AG04450 (cell line): ENCODE results near the gene CNKSR3. TPM values are rescaled to one million over a fixed set of nuclear protein-coding genes. Genes with fewer than 3 reads are reported as not detected.

Experiments used
- CTCF ChIA-PET: fragments of 300-600, 350-600 bp; formaldehyde crosslinking; extraction: SDS; loops from one replicate; lab custom pipeline; 2022; ENCODE audit warnings: antibody characterized with exemption, inconsistent platforms; lab: Charles Lee
- POLR2A ChIA-PET: fragments of 350-600 bp; formaldehyde crosslinking; extraction: SDS; loops from one replicate; lab custom pipeline; 2021; ENCODE audit warnings: antibody characterized with exemption, inconsistent platforms; lab: Yijun Ruan, JAX
- DNase-seq: peaks from one replicate; pipeline ENCODE4 v3.0.0-alpha.2; 2011; ENCODE audit warnings: low read depth, low spot score
- H3K27ac ChIP-seq: one replicate; pipeline ENCODE4 v1.5.1; 2012; ENCODE audit warnings: low read depth, low read length, control low read depth
- H3K27me3 ChIP-seq: one replicate; pipeline ENCODE4 v1.6.0; 2012; ENCODE audit warnings: low read length; ENCODE audit not compliant: control insufficient read depth, insufficient read depth
- H3K4me3 ChIP-seq: 2 replicates; pipeline ENCODE4 v1.5.1; 2011; ENCODE audit warnings: mild to moderate bottlenecking, low read depth, low read length, control low read depth
- H3K9me3 ChIP-seq: 2 replicates; pipeline ENCODE4 v1.5.1; 2012; ENCODE audit warnings: low read length; ENCODE audit not compliant: control insufficient read depth, insufficient read depth
- polyA plus RNA-seq: library from polyadenylated mRNA; depleted of rRNA; stranded (reverse); fragments of >200 nt; gene quantifications from 2 replicates; pipeline ENCODE4 v1.2.3, GENCODE V29; 2011
- TF ChIP-seq, protein P1 (sequence below): IDR thresholded peaks from 2 replicates; pipeline ENCODE4 v1.5.1; 2011; ENCODE audit warnings: low read depth, low read length, control low read depth, inconsistent platforms

Gene CNKSR3
- polyA plus RNA-seq, 1 experiment, result 8.6 TPM

DNA sequence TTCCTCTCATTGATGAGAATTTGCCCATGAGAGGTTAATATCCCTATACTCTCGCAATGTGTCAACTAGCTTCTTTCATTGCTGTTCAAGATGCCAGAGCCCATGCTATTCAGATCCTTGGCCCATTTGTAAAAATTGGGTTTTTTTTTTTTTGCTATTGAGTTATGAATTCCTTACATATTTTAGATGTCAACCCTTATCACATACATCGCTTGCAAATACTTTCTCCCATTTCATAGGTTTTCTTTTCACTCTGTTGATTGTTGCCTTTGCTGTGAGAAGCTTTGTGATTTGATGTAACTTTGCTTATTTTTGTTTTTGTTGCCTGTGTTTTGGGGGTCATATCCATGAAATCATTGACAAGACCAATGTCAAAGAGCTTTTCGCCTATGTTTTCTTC is 121.7 kb downstream of the CNKSR3 start:
- Histone ChIP-seq H3K9me3 (no peaks in the 10 kb centered on the region), H3K27ac (no peak overlapping the region), H3K27me3 (no peaks in the 10 kb centered on the region), H3K4me3 (no peak overlapping the region)
- DNase-seq, result no peak
- CTCF ChIA-PET, result interaction anchor here (0.6 kb wide), 1 partner anchor 15 kb away, joined by 3 read pairs; no protein-coding TSS in a partner anchor
- TF ChIP-seq, protein P1, sequence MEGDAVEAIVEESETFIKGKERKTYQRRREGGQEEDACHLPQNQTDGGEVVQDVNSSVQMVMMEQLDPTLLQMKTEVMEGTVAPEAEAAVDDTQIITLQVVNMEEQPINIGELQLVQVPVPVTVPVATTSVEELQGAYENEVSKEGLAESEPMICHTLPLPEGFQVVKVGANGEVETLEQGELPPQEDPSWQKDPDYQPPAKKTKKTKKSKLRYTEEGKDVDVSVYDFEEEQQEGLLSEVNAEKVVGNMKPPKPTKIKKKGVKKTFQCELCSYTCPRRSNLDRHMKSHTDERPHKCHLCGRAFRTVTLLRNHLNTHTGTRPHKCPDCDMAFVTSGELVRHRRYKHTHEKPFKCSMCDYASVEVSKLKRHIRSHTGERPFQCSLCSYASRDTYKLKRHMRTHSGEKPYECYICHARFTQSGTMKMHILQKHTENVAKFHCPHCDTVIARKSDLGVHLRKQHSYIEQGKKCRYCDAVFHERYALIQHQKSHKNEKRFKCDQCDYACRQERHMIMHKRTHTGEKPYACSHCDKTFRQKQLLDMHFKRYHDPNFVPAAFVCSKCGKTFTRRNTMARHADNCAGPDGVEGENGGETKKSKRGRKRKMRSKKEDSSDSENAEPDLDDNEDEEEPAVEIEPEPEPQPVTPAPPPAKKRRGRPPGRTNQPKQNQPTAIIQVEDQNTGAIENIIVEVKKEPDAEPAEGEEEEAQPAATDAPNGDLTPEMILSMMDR, result no peak
- POLR2A ChIA-PET, result no interaction called here

DNA sequence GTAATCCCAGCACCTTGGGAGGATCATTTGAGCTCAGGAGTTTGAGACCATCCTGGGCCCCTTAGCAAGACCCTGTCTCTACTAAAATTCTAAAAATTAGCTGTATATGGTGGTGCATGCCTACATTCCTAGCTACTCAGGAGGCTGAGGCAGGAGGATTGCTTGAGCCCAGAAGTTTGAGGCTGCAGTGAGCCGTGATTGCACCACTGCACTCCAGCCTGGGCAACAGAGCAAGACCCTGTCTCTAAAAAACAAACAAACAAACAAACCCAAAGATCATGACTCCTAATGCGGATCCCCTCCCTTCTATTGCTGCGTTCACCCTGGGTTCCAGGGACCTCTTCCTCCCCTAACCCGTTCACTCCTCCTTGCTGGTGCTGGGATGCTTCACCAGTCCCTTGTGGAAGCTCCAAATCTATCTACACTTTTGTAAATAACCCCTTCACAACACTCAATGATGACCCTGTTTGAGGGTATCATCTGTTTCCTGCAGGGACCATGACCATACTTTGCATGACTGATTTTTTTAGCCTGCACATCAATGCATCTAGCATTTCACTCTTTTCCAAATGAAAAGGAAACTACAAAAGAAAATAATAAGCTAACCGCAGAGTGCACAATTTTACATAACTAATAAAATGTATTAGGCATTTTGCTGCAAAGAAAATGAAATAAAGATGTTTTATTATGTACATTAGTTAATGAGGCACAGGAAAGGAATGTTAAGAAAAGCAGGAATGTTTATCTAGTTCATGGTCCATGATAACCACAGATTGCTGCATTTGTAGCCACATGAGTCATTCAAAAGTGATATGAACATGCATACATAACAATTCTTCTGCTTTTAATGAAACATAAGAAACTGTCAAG is 123.4 kb downstream of the CNKSR3 start:
- peaks cover 4% of the 10 kb centered on the region for H3K9me3 ChIP-seq
- no peak overlapping the region for H3K4me3 ChIP-seq
- H3K27me3 ChIP-seq, result no peaks in the 10 kb centered on the region
- TF ChIP-seq, protein P1, result no peak
- ChIA-PET CTCF (interaction anchor here (0.5 to 1.4 kb wide), 2 partner anchors 110 to 123 kb away, joined by 3 to 5 read pairs; partner anchors contain the start of gene CNKSR3), POLR2A (interaction anchor here (0.6 to 0.7 kb wide), 4 partner anchors 15 to 1917 kb away, joined by 3 to 5 read pairs (median 3); no protein-coding TSS in a partner anchor)
- DNase-seq, result peak; percentile 71
- peak overlapping the region; percentile 47 for H3K27ac ChIP-seq

DNA sequence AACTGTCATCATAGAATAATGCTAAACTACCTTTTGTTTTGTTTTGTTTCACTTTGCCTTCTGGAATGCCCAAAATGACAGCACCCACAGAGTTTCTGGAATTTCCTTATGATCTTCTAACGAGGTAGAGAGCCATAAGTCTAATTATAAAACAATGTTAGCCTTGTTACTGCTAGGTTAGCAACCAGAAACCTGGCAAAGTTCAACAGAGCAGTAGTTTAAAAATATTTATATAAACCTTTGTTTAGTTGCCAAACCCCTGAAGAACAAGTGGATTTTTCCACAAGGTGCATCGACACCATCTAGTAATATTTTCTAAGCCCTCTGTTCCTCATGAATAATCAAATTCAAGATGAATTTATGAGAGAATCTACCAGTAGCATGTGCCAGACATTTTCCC is 126.3 kb downstream of the CNKSR3 start:
- DNase-seq, result no peak
- TF ChIP-seq, protein P1, result no peak
- no peak overlapping the region for H3K4me3 ChIP-seq
- H3K9me3 ChIP-seq, result peaks cover 4% of the 10 kb centered on the region
- no peaks in the 10 kb centered on the region for H3K27me3 ChIP-seq
- no peak overlapping the region for H3K27ac ChIP-seq
- CTCF ChIA-PET, result no interaction called here
- POLR2A ChIA-PET, result no interaction called here

DNA sequence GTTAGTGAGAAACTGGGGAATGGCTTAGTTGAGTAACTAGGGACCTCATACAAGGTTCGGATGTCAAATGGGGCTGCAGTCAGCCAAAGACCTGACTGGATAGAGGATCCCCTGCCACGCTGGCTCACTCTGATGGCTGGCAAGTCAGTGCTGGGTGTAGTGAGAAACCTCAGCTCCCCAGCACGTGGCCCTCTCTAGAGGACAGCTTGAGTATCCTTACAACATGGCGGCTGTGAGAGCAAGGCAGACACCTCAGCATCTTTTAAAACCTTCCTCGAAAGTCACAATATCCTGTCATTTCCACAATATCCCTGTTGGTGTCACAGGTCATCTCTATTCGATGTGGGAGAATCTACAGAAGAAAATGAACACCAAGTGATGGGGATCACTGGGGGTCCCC is 127.2 kb downstream of the CNKSR3 start:
- Histone ChIP-seq H3K27ac (no peak overlapping the region), H3K4me3 (no peak overlapping the region), H3K9me3 (peaks cover 4% of the 10 kb centered on the region), H3K27me3 (no peaks in the 10 kb centered on the region)
- POLR2A ChIA-PET, result no interaction called here
- CTCF ChIA-PET, result interaction anchor here (1.1 to 1.2 kb wide), 2 partner anchors 13 to 229 kb away, joined by 3 to 4 read pairs; no protein-coding TSS in a partner anchor
- TF ChIP-seq, protein P1, result no peak
- DNase-seq, result no peak

DNA sequence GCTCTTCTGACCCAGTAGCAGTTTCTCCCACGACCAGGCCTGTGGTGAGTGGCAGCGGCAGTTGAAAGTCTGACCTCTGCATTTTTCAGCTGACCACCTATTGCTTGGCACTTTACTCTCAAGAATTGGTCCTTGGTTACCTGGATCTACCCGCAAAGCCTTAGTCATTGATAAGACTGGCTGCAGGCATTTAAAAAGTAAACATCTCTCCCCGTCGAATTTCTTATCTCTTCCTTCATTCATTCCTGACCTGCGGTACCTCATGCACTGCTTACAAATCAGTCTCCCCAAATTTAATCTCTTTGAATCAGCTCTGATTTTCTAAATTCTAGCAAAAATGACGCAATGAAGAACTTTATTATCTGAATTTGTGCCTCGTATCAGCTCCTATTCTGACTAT is 127.7 kb downstream of the CNKSR3 start:
- Histone ChIP-seq H3K4me3 (no peak overlapping the region), H3K27ac (no peak overlapping the region), H3K27me3 (no peaks in the 10 kb centered on the region), H3K9me3 (peaks cover 4% of the 10 kb centered on the region)
- ChIA-PET POLR2A (no interaction called here), CTCF (interaction anchor here (1.1 to 1.2 kb wide), 2 partner anchors 13 to 229 kb away, joined by 3 to 4 read pairs; no protein-coding TSS in a partner anchor)
- TF ChIP-seq, protein P1, result no peak
- DNase-seq, result no peak
